RPMI7951 (cell line): ENCODE measurements around the gene DIS3L2. TPM values are rescaled to one million over a fixed set of nuclear protein-coding genes. Genes with fewer than 3 reads are reported as not detected.
A peak's percentile ranks its signal among the peaks of the same experiment; 100 is the strongest.
"Not testable (repeated sequence)": the region's sequence is repeated elsewhere in the genome, so short reads cannot be mapped to it uniquely, and the experiment has no call there.

Experiments used
- DNase-seq: peaks from one replicate; pipeline ENCODE4 v3.0.0-alpha.2; 2012; ENCODE audit warnings: low read depth
- total RNA-seq: library from RNA; depleted of rRNA; stranded (reverse); fragments of >200 nt; shearing (Covaris generic); gene quantifications from 2 replicates; pipeline ENCODE4 v1.2.3, GENCODE V29; 2014

DIS3L2 gene
- total RNA-seq, 1 experiment from 2014 or later = 22.2 TPM

GRCh38 chr2:232319803-232320442 is 358.4 kb downstream of the DIS3L2 start:
- DNase-seq = no peak

GRCh38 chr2:232320443-232320803 is 358.9 kb downstream of the DIS3L2 start:
- no peak for DNase-seq

GRCh38 chr2:232321156-232321816 is 359.8 kb downstream of the DIS3L2 start:
- no peak for DNase-seq

GRCh38 chr2:232321817-232322559 is 360.5 kb downstream of the DIS3L2 start:
- DNase-seq = no peak

GRCh38 chr2:232322560-232323327 is 361.2 kb downstream of the DIS3L2 start:
- no peak for DNase-seq

- no peak for DNase-seq
Observed at GRCh38 chr2:232323328-232323650, 361.8 kb downstream of the DIS3L2 start.

GRCh38 chr2:232323967-232324366 is 362.5 kb downstream of the DIS3L2 start:
- DNase-seq = not testable (repeated sequence)

- DNase-seq = no peak
Observed at GRCh38 chr2:232324778-232325177, 363.3 kb downstream of the DIS3L2 start.

GRCh38 chr2:232325324-232326273 is 364.1 kb downstream of the DIS3L2 start:
- peak; percentile 24 for DNase-seq

- DNase-seq = not testable (repeated sequence)
Observed at GRCh38 chr2:232326274-232327104, 365.0 kb downstream of the DIS3L2 start.

- peak; percentile 29 for DNase-seq
Observed at GRCh38 chr2:232327105-232328031, 365.9 kb downstream of the DIS3L2 start.

GRCh38 chr2:232328032-232328422 is 366.5 kb downstream of the DIS3L2 start:
- no peak for DNase-seq

GRCh38 chr2:232328516-232329460 is 367.3 kb downstream of the DIS3L2 start:
- DNase-seq = no peak

- no peak for DNase-seq
Observed at GRCh38 chr2:232329716-232330067, 368.2 kb downstream of the DIS3L2 start.

GRCh38 chr2:232330068-232330999 is 368.8 kb downstream of the DIS3L2 start:
- DNase-seq = no peak

- DNase-seq = not testable (repeated sequence)
Observed at GRCh38 chr2:232331061-232331460, 369.5 kb downstream of the DIS3L2 start.

- DNase-seq = not testable (repeated sequence)
Observed at GRCh38 chr2:232331641-232332040, 370.1 kb downstream of the DIS3L2 start.
